Measurements from ENCODE around the gene FAM186B.

The FAM186B gene

DNA sequence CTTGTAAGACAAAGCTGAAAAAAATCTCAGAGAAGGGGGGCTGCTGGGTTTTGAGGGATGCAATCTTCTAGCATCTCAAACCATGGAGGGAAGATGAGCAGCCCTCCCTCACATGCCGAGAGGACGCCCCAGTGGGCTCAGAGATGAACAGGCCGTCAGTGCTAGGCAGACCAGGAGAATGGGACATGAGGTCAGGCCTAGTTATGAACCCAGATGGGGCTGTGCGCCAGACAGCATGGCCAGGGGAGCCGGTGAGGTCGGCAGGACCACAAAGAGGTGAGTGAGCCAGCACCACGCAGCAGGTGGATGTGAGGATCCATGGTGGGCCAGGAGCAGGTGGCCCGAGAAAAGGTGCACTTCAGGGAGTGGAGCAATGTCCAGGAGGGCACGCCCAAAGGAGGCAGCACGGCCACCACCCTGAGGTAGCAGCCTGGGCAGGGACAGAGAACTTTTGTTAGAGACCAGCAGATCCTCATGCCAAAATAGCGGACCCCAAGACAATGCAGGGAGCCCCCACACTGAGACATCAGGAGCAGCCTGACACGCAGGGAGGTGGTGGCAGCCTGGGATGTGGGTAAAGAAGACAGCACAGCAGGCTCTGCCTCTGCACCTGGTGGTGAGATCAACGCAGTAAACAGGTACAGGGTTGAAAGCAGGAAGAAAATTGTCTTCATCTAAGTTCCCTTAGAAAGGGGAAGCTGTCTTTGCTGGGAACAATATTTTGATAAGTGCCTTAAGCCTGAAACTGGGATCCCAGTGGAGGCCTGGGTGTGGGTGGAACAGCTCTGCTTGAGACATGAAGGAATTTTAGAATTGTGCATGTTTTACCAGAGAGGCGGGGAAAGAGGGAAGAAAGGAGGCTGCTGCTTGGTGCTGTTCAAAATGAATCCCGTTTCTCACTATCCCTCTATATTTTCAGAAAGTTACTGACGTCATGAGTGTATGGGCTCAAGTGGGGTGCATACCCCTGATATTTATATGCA lies 19.7 kb downstream of the FAM186B start:
- H3K27ac ChIP-seq (ENCODE audit: low read depth, low read length): no peak overlapping the region
- peaks cover 0 to 10% of the 10 kb centered on the region in 2 donors for H3K36me3 ChIP-seq (ENCODE audit: control insufficient read depth in 1 of 2, insufficient read depth in 2 of 2, low read length in 2 of 2)
- H3K9ac ChIP-seq (ENCODE audit: low read depth in 1 of 2, low read length in 2 of 2): no peak overlapping the region
- H3K4me3 ChIP-seq (ENCODE audit: low read depth in 1 of 2, low read length in 2 of 2): no peak overlapping the region
- H3K9me3 ChIP-seq (ENCODE audit: control insufficient read depth in 1 of 2, low read length in 2 of 2): no peaks in the 10 kb centered on the region
- no peaks in the 10 kb centered on the region for H3K27me3 ChIP-seq (ENCODE audit: control insufficient read depth in 1 of 2, insufficient read depth in 2 of 2, low read length in 2 of 2)
- peaks cover 0 to 3% of the 10 kb centered on the region in 2 donors for H3K4me1 ChIP-seq (ENCODE audit: control insufficient read depth in 1 of 2, insufficient read depth in 2 of 2, low read length in 2 of 2)

DNA sequence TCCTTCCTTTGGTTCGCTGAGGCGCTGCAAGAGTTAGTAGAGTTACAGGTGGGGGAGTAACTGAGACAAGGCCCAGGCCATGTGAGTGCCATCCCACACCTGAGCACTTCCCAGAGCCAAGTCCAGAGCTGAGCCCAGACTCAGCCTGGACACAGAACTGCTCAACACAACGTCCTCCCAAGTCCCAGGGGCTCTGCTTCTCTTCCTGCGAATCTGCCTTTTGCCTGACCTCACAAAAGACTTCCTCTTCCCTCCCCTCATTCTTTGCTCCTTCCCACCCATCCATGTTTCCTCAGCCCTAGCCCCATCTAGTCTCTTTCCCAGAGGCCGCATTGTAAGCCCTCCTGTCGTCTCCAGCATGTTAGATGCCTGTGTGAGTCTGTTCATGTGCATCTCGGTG lies 20.8 kb downstream of the FAM186B start:
- Histone ChIP-seq H3K4me3 (ENCODE audit: low read depth in 1 of 2, low read length in 2 of 2) (no peak overlapping the region), H3K4me1 (ENCODE audit: control insufficient read depth in 1 of 2, insufficient read depth in 2 of 2, low read length in 2 of 2) (peaks cover 0 to 5% of the 10 kb centered on the region in 2 donors), H3K27ac (ENCODE audit: low read depth, low read length) (no peak overlapping the region), H3K27me3 (ENCODE audit: control insufficient read depth in 1 of 2, insufficient read depth in 2 of 2, low read length in 2 of 2) (no peaks in the 10 kb centered on the region), H3K36me3 (ENCODE audit: control insufficient read depth in 1 of 2, insufficient read depth in 2 of 2, low read length in 2 of 2) (peaks cover 0 to 10% of the 10 kb centered on the region in 2 donors), H3K9ac (ENCODE audit: low read depth in 1 of 2, low read length in 2 of 2) (no peak overlapping the region), H3K9me3 (ENCODE audit: control insufficient read depth in 1 of 2, low read length in 2 of 2) (no peaks in the 10 kb centered on the region)

DNA sequence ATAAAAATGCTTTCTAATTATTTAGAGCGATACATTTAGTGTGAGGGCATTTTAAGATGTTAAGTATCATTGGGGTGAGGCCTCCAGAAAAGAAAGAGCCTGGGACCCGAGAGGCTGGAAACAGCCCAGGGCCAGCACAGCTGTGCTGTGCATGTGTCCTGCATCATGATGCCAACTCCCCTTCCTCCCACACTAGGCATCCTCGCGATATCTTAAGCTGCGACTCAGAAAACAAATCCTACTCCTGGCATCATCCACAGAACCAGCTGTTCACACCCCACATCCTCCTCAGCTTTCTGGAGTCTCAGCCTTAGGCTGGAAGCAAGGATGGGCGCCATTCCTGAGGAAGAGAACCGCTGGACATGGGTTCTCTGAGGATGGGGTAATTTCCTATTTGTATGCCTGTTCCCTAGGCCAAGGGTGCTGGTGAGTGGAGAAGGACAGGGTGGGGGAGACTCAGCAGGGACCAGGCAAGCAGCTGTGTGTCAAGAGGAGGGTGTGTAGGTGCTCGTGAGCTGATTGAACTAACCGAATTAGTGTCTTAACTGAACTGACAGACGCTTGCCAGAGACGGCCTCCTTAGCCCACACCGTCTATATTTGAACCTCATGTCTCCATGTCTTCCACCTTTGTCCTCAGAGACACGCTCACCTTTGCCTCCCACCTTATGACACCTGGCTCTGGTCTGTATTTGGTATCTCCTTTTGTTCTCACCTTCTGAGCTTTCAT lies 21.9 kb downstream of the FAM186B start:
- H3K4me1 ChIP-seq (ENCODE audit: control insufficient read depth in 1 of 2, insufficient read depth in 2 of 2, low read length in 2 of 2): peaks cover 0 to 5% of the 10 kb centered on the region in 2 donors
- no peaks in the 10 kb centered on the region for H3K27me3 ChIP-seq (ENCODE audit: control insufficient read depth in 1 of 2, insufficient read depth in 2 of 2, low read length in 2 of 2)
- H3K4me3 ChIP-seq (ENCODE audit: low read depth in 1 of 2, low read length in 2 of 2): no peak overlapping the region
- H3K9ac ChIP-seq (ENCODE audit: low read depth in 1 of 2, low read length in 2 of 2): no peak overlapping the region
- H3K36me3 ChIP-seq (ENCODE audit: control insufficient read depth in 1 of 2, insufficient read depth in 2 of 2, low read length in 2 of 2): peaks cover 0 to 10% of the 10 kb centered on the region in 2 donors
- no peak overlapping the region for H3K27ac ChIP-seq (ENCODE audit: low read depth, low read length)
- H3K9me3 ChIP-seq (ENCODE audit: control insufficient read depth in 1 of 2, low read length in 2 of 2): no peaks in the 10 kb centered on the region

DNA sequence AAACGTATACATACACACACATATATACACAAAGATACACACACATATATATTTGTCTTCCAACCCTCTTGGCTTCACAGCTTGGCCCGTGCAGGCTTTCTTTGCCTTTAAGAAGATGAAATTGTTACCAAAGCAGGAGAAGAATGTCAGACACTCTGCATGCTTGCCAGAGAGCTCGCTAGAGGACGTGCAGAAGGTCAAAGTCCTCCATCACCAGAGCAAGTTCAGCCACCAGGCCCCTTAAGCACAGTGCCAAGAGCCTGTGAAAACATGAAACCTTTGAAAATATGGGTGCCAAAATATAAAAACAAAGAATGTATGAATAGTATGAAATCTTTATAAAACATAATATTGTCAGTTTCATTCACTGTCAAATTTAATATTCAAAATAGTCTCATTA lies 22.6 kb downstream of the FAM186B start:
- peaks cover 0 to 10% of the 10 kb centered on the region in 2 donors for H3K36me3 ChIP-seq (ENCODE audit: control insufficient read depth in 1 of 2, insufficient read depth in 2 of 2, low read length in 2 of 2)
- H3K4me3 ChIP-seq (ENCODE audit: low read depth in 1 of 2, low read length in 2 of 2): no peak overlapping the region
- peaks cover 0 to 5% of the 10 kb centered on the region in 2 donors for H3K4me1 ChIP-seq (ENCODE audit: control insufficient read depth in 1 of 2, insufficient read depth in 2 of 2, low read length in 2 of 2)
- no peaks in the 10 kb centered on the region for H3K9me3 ChIP-seq (ENCODE audit: control insufficient read depth in 1 of 2, low read length in 2 of 2)
- no peaks in the 10 kb centered on the region for H3K27me3 ChIP-seq (ENCODE audit: control insufficient read depth in 1 of 2, insufficient read depth in 2 of 2, low read length in 2 of 2)
- H3K9ac ChIP-seq (ENCODE audit: low read depth in 1 of 2, low read length in 2 of 2): no peak overlapping the region
- no peak overlapping the region for H3K27ac ChIP-seq (ENCODE audit: low read depth, low read length)

DNA sequence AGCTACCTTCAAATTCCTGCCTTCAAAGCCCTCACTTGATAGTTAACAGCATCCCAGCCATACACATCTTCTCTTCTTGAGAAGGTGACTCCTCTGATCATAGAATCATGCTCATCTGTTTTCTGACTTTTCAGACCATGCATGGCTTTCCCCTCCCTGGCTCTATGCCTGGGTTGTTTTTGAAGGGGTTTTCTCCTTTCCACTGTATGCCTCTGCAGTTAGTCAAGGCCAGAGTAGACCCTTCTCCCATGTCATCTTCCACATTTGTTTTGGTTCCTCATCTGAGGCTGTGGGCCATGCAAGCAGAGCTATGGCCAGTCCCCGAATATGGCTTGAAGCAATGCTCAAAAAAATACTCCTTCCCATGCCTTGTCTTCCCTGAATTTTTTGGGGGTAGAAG lies 23.2 kb downstream of the FAM186B start:
- H3K27ac ChIP-seq (ENCODE audit: low read depth, low read length): no peak overlapping the region
- H3K4me1 ChIP-seq (ENCODE audit: control insufficient read depth in 1 of 2, insufficient read depth in 2 of 2, low read length in 2 of 2): peaks cover 0 to 5% of the 10 kb centered on the region in 2 donors
- H3K9ac ChIP-seq (ENCODE audit: low read depth in 1 of 2, low read length in 2 of 2): no peak overlapping the region
- H3K36me3 ChIP-seq (ENCODE audit: control insufficient read depth in 1 of 2, insufficient read depth in 2 of 2, low read length in 2 of 2): peaks cover 0 to 10% of the 10 kb centered on the region in 2 donors
- no peaks in the 10 kb centered on the region for H3K27me3 ChIP-seq (ENCODE audit: control insufficient read depth in 1 of 2, insufficient read depth in 2 of 2, low read length in 2 of 2)
- no peak overlapping the region for H3K4me3 ChIP-seq (ENCODE audit: low read depth in 1 of 2, low read length in 2 of 2)
- H3K9me3 ChIP-seq (ENCODE audit: control insufficient read depth in 1 of 2, low read length in 2 of 2): no peaks in the 10 kb centered on the region

DNA sequence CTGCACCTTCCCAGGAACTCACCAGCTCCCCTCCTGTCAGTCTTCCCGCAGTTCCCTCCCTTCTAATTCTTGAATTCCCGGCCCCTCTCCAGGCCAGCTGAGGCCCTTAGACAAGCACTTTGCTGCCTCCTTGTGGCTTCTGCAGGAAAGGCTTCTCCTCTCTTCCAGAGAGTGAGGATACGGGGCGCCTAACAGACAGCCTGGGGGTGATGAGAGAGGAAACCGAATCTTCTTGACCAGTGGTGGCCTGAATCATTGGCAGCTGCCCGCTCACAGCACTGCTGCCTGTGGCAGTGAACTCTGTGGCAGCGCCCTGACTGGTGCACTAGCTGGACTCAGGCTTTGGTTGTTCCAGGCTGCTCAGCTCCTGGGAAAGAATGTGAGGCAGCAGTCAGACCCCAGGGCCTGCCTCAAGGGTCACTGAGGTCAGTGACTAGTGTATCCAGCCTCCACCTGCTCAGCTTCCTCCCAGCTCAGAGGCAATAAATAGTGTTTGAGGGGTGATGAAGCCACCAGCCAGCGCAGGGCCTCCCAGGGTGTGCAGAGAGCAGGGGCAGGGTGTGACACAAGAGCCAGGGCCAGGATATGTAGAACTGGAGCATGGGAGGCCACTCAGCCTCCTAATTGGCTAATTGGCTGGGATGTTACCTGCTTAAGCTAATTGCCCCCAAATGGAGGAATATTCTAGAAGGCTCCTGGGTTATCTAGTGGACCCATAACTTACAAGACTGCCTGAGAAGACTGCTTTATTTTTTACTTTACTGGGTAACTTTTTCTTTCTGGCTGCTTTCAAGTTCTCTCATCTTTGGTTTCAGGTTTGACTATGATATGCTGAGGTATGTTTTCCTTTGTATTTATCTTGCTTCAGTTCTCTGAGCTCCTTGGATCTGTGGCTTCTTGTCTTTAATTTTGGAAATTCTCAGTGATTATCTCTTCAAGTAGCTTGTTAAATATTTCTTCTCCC lies 24.6 kb downstream of the FAM186B start:
- Histone ChIP-seq H3K27me3 (ENCODE audit: control insufficient read depth in 1 of 2, insufficient read depth in 2 of 2, low read length in 2 of 2) (no peaks in the 10 kb centered on the region), H3K4me1 (ENCODE audit: control insufficient read depth in 1 of 2, insufficient read depth in 2 of 2, low read length in 2 of 2) (peaks cover 0 to 5% of the 10 kb centered on the region in 2 donors), H3K27ac (ENCODE audit: low read depth, low read length) (no peak overlapping the region), H3K36me3 (ENCODE audit: control insufficient read depth in 1 of 2, insufficient read depth in 2 of 2, low read length in 2 of 2) (peaks cover 0 to 10% of the 10 kb centered on the region in 2 donors), H3K9me3 (ENCODE audit: control insufficient read depth in 1 of 2, low read length in 2 of 2) (no peaks in the 10 kb centered on the region), H3K9ac (ENCODE audit: low read depth in 1 of 2, low read length in 2 of 2) (no peak overlapping the region), H3K4me3 (ENCODE audit: low read depth in 1 of 2, low read length in 2 of 2) (no peak overlapping the region)

DNA sequence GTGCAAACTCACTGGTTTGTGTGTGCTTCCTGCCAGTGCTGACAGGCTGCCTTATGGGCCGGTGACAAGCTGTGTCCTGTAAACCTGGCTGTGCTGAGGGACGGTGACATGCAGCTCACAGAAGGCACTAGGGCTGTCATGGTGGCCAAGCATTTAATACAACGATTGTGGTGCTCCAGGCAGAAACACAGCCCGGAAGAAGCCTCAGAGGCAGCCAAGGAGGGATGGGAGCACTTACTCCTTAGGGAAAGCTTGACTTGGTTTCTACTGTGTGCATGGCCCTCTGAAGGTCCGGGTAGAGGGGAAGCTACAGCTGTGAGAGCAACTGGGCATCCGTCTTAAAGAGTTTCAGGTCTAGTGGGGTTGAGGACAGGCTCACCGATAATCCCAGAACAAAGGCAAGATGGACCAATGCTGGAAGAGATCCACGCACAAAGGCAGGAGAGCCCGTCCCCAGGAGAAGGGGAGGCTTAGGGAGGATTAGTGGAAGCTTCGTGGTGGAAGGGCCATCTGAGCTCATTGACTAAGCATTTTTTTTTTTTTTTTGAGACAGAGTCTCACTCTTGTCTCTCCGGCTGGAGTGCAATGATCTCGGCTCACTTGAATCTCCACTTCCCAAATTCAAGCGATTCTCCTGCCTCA lies 26.8 kb downstream of the FAM186B start:
- Histone ChIP-seq H3K9me3 (ENCODE audit: control insufficient read depth in 1 of 2, low read length in 2 of 2) (no peaks in the 10 kb centered on the region), H3K27me3 (ENCODE audit: control insufficient read depth in 1 of 2, insufficient read depth in 2 of 2, low read length in 2 of 2) (no peaks in the 10 kb centered on the region), H3K4me1 (ENCODE audit: control insufficient read depth in 1 of 2, insufficient read depth in 2 of 2, low read length in 2 of 2) (peaks cover 0 to 2% of the 10 kb centered on the region in 2 donors), H3K36me3 (ENCODE audit: control insufficient read depth in 1 of 2, insufficient read depth in 2 of 2, low read length in 2 of 2) (peaks cover 0 to 7% of the 10 kb centered on the region in 2 donors), H3K27ac (ENCODE audit: low read depth, low read length) (no peak overlapping the region), H3K4me3 (ENCODE audit: low read depth in 1 of 2, low read length in 2 of 2) (no peak overlapping the region), H3K9ac (ENCODE audit: low read depth in 1 of 2, low read length in 2 of 2) (no peak overlapping the region)

DNA sequence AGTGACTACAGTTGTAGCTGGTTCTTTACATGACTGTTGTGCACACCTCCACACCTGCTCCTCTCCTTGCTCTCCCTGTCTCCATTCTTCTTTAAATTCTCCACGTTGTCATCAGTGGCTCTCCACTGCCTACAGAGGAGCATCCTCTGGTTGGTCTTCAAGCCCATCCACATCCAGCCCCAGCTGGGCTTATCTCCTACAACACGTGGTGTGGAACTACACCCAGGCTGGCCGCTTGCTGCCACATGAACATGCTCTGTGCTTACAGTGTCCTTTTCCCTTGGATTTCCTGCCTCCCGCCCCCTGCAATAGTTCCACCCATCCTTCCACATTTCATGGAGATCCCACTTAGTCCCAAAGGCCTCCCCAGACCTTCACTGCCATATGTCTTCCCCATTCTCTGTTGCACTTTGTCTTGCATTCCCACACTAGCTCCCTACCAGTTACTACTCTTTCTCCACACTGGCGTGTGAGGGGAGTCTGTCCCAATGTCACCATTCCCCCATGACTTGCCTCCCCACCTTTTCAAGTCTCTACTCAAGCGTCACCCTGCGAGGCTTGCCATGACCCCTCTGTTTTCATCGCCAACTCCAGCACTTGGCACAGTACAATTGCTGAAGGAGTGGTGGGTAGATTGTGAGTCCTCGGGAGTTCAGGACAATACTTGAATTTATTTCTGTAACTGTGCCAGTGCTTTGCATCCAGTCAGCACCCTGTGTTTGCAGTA lies 27.7 kb downstream of the FAM186B start:
- Histone ChIP-seq H3K9me3 (ENCODE audit: control insufficient read depth in 1 of 2, low read length in 2 of 2) (no peaks in the 10 kb centered on the region), H3K27ac (ENCODE audit: low read depth, low read length) (no peak overlapping the region), H3K4me3 (ENCODE audit: low read depth in 1 of 2, low read length in 2 of 2) (no peak overlapping the region), H3K27me3 (ENCODE audit: control insufficient read depth in 1 of 2, insufficient read depth in 2 of 2, low read length in 2 of 2) (no peaks in the 10 kb centered on the region), H3K9ac (ENCODE audit: low read depth in 1 of 2, low read length in 2 of 2) (no peak overlapping the region), H3K4me1 (ENCODE audit: control insufficient read depth in 1 of 2, insufficient read depth in 2 of 2, low read length in 2 of 2) (peaks cover 0 to 2% of the 10 kb centered on the region in 2 donors), H3K36me3 (ENCODE audit: control insufficient read depth in 1 of 2, insufficient read depth in 2 of 2, low read length in 2 of 2) (peaks cover 0 to 6% of the 10 kb centered on the region in 2 donors)
